NB4 (cell line): ENCODE measurements around the gene SLC35F6.

Source experiments
- DNase-seq: peaks from one replicate; pipeline ENCODE4 v3.0.0; 2010; ENCODE audit warnings: low read depth
- H3K4me3 ChIP-seq: one replicate; pipeline ENCODE4 v1.5.1; 2011; ENCODE audit warnings: mild to moderate bottlenecking, low read depth, low read length, moderate library complexity
- MYC ChIP-seq: IDR thresholded peaks from 2 replicates; pipeline ENCODE4 v1.6.1; 2011; ENCODE audit warnings: low read depth, low read length
- POLR2A ChIP-seq: IDR thresholded peaks from 2 replicates; pipeline ENCODE4 v1.6.1; 2011; ENCODE audit warnings: mild to moderate bottlenecking; ENCODE audit not compliant: insufficient read length; ENCODE audit errors: extremely low read depth
- TF ChIP-seq, protein P1 (sequence below): IDR thresholded peaks from 2 replicates; pipeline ENCODE4 v1.6.1; 2011; ENCODE audit warnings: low read depth, low read length
- TF ChIP-seq, protein P2 (sequence below): IDR thresholded peaks from one replicate; pipeline ENCODE4 v1.5.1; 2012; ENCODE audit warnings: low read depth, low read length

Gene SLC35F6

DNA sequence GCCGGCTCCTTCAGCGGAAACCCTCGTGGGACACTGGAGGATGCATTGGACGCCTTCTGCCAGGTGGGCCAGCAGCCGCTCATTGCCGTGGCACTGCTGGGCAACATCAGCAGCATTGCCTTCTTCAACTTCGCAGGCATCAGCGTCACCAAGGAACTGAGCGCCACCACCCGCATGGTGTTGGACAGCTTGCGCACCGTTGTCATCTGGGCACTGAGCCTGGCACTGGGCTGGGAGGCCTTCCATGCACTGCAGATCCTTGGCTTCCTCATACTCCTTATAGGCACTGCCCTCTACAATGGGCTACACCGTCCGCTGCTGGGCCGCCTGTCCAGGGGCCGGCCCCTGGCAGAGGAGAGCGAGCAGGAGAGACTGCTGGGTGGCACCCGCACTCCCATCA, 14.0 kb downstream of the SLC35F6 start:
- TF ChIP-seq MYC = no peak
- TF ChIP-seq, protein P1, sequence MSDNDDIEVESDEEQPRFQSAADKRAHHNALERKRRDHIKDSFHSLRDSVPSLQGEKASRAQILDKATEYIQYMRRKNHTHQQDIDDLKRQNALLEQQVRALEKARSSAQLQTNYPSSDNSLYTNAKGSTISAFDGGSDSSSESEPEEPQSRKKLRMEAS = no peak
- TF ChIP-seq, protein P2, sequence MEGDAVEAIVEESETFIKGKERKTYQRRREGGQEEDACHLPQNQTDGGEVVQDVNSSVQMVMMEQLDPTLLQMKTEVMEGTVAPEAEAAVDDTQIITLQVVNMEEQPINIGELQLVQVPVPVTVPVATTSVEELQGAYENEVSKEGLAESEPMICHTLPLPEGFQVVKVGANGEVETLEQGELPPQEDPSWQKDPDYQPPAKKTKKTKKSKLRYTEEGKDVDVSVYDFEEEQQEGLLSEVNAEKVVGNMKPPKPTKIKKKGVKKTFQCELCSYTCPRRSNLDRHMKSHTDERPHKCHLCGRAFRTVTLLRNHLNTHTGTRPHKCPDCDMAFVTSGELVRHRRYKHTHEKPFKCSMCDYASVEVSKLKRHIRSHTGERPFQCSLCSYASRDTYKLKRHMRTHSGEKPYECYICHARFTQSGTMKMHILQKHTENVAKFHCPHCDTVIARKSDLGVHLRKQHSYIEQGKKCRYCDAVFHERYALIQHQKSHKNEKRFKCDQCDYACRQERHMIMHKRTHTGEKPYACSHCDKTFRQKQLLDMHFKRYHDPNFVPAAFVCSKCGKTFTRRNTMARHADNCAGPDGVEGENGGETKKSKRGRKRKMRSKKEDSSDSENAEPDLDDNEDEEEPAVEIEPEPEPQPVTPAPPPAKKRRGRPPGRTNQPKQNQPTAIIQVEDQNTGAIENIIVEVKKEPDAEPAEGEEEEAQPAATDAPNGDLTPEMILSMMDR = no peak
- no peak for TF ChIP-seq POLR2A

DNA sequence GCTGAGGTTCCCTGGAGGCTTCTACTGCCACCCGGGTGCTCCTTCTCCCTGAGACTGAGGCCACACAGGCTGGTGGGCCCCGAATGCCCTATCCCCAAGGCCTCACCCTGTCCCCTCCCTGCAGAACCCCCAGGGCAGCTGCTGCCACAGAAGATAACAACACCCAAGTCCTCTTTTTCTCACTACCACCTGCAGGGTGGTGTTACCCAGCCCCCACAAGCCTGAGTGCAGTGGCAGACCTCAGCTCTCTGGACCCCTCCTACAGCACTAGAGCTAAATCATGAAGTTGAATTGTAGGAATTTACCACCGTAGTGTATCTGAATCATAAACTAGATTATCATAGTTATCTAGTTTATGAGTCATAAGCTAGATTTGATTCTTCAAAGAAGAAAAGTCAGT, 14.4 kb downstream of the SLC35F6 start:
- TF ChIP-seq POLR2A (no peak), MYC (no peak)
- TF ChIP-seq, protein P1 = no peak
- TF ChIP-seq, protein P2 = no peak
- no peak overlapping the region for H3K4me3 ChIP-seq
- no peak for DNase-seq

More for the DNA sequence above, 14.0 kb downstream of the SLC35F6 start:
- no peak overlapping the region for H3K4me3 ChIP-seq
- no peak for DNase-seq

DNA sequence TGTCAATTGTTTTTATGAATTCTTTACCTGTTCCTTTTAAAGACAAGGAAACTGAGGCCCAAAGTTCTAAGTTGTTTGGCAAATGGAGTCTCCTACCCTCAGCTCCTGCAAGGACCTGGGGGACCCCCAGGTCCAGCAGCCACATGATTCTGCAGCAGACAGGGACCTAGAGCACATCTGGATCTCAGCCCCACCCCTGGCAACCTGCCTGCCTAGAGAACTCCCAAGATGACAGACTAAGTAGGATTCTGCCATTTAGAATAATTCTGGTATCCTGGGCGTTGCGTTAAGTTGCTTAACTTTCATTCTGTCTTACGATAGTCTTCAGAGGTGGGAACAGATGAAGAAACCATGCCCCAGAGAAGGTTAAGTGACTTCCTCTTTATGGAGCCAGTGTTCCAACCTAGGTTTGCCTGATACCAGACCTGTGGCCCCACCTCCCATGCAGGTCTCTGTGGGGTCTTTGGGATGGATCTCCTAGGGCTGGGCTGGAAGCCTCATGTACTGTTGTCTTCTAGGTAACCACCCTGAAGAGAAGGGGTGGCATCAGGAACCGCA, 16.2 kb downstream of the SLC35F6 start:
- peak; percentile 79 for DNase-seq
- TF ChIP-seq MYC (no peak), POLR2A (no peak)
- TF ChIP-seq, protein P2 = no peak
- TF ChIP-seq, protein P1 = no peak
- no peak overlapping the region for H3K4me3 ChIP-seq

DNA sequence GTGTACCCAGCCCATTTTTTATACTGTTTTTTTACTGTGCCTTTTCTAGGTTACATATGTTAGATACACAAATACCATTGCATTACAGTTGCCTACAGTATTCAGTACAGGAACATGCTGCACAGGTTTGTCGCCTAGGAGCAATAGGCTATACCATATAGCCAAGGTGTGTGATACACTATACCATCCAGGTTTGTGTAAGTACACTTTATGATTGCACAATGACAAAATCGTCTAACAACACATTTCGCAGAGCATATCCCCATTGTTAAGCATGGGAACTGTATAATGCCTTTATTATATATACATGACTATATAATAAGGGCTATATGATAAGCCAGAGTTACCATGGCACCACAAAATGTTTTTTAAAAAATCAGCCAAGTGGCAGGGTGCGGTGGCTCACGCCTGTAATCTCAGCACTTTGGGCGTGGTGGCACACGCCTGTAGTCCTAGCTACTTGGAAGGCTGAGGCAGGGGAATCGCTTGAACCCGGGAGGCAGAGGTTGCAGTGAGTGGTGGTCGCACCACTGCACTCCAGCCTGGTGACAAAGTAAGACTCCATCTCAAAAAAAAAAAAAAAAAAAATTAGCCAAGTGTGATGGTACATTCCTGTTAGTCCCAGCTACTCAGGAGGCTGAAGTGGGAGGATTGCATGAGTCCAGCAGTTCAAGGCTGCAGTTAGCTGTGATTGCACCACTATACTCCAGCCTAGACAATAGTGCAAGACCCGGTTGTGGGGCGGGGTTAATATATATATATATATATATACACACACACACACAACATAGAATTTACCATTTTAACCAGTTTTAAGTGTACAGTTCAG, 19.0 kb downstream of the SLC35F6 start:
- no peak for TF ChIP-seq MYC
- TF ChIP-seq, protein P2 = no peak
- TF ChIP-seq, protein P1 = no peak
- no peak for TF ChIP-seq POLR2A
- no peak overlapping the region for H3K4me3 ChIP-seq
- no peak for DNase-seq

DNA sequence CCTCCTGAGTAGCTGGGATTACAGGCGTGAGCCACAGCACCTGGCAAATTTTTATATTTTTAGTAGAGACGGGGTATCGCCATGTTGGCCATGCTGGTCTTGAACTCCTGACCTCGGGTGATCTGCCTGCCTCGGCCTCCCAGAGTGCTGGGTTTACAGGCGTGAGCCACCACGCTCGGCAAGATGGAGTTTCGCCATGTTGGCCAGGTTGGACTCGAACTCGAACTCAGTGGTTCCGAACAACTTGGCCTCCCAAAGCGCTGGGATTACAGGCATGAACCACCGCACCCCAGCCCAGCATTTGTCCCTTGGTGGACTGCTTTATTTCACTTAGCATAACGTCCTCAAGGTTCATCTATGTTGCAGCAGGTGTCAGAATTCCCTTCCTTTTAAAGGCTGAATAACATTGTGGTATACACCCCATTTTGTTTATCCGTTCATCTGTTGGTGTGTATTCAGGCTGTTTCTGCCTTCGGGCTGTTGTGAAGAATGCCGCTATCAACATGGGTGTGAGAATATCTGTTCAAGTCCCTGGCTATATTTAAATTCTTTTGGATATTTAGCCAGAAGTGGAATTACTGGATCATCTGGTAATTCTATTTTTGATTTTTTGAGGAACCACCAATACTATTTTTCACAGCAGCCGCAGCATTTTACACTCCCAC, 20.6 kb downstream of the SLC35F6 start:
- DNase-seq = no peak
- TF ChIP-seq, protein P2 = no peak
- TF ChIP-seq, protein P1 = no peak
- TF ChIP-seq MYC (no peak), POLR2A (no peak)
- no peak overlapping the region for H3K4me3 ChIP-seq
